HG03469 (cell line): ENCODE results near the gene HNMT.
"Not testable (repeated sequence)": the region's sequence is repeated elsewhere in the genome, so short reads cannot be mapped to it uniquely, and the experiment has no call there.

Experiments used
- ATAC-seq: cut with Tn5 transposase; IDR thresholded peaks from one replicate; pipeline ENCODE4 v1.9.1; 2021; ENCODE audit warnings: mild to moderate bottlenecking, moderate library complexity, moderate number of reproducible peaks; ENCODE audit not compliant: unreplicated experiment

The HNMT gene

DNA sequence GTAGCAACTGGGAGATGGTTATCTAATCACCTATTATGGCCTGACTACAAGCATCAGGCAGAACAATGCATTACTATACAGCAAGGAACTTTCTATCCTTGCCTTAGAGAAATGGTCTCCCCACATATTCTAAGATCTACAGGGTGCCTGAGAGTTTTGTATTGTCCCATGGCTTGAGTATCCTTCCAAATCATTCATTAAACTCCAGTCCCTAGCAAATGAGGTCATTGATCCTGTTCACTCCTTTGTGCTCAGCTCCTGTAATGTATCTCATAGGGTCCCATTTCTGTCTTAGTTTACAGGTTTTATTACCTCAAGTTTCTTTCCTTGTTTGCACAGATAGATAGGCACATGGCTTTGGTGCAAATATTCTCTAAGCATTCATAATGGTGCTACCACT, 9.0 kb downstream of the HNMT start:
- no peak for ATAC-seq

DNA sequence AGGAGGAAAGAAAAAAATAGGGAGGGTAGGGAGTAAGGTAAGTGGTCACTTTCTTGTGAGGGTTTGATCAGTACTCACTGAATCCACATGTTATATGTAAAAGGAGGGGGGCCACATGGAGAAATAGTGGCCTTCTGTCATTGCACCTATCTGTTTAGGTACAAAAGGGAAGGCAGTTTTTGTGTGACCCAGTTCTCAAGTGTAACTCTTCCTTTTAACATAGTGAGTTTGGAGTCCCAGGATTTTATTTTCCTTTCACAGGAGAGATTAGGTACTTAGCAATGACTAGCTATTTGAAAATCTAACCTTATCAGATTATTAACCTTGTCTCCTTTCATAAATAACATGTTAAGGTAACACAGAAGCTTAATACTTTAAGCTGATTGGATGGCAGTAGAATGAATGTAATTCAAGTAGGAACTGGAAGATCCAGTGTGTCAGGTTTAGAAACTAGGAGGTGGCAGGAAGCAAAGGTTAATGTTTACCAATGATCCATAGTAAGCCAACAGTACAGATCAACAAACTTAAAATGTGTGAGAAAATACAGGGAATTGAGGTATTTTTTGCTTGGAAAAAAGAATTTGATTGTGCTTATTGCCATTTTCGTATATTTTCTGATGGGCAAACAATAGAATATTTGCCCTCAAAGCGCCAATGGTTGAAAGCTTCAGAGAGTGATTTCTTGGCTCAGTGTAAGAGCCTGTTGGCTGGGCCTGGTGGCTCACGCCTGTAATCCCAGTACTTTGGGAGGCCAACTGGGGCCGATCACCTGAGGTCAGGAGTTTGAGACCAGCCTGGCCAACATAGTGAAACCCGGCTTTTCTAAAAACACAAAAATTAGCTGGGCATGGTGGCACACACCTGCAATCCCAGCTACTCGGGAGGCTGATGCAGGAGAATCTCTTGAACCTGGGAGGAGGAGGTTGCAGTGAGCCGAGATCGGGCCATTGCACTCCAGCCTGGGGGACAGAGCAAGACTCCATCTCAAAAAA, 11.3 kb downstream of the HNMT start:
- ATAC-seq: no peak

DNA sequence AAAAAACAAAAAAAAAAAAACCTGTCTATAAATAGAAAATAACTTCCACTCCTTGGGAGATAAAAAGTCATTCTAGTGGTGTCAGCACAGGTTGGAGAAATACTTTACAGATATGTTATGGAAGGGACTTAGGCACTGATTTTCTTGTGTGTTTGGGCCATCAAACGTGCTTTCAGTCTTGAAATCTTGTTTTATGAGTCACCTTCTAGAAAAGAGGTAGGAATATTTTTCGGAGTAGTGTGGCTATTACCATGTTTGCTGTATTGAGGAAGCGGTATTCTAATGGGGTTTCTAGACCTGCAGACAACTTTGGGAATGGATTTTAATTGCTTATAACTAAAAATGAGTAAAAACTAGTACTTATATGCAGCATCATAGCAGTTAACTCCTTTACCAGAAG, 12.0 kb downstream of the HNMT start:
- no peak for ATAC-seq

DNA sequence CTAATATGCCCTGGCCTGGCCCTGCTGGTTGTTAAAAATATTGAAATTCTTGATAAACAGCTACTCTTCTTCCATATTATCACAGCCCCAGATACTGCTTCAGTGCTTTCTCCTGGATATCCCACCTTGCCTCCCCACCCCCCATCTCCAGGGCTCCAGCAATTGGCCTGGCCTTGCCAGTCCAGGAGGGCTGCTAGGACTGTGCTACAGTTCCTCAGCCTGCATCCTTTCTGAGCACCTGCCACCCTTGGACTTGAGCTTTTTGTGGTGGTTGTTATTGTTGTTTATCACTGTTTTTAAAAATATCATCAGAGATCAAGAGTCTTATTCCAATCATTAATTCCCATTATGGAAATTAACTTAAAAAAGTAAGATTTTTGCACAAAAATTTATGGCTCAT, 13.5 kb downstream of the HNMT start:
- no peak for ATAC-seq

DNA sequence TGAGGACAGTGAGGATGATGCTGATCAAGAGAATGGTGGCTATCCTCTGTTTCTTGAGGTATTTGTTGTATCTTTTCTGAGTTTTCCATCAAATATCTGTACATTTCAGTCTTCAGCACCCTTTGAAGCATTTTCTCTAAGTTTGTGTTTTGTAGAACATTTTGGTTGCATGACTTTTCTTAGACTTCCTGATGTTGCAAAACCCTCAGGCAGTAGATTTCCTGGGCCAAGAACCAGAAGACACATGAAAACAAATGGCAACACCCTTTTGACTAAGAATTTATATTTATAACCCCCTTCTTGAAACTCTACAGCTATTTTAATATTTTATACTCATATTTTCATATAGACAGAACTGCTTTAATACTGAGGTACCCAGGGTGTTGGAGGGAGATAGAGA, 16.2 kb downstream of the HNMT start:
- no peak for ATAC-seq

DNA sequence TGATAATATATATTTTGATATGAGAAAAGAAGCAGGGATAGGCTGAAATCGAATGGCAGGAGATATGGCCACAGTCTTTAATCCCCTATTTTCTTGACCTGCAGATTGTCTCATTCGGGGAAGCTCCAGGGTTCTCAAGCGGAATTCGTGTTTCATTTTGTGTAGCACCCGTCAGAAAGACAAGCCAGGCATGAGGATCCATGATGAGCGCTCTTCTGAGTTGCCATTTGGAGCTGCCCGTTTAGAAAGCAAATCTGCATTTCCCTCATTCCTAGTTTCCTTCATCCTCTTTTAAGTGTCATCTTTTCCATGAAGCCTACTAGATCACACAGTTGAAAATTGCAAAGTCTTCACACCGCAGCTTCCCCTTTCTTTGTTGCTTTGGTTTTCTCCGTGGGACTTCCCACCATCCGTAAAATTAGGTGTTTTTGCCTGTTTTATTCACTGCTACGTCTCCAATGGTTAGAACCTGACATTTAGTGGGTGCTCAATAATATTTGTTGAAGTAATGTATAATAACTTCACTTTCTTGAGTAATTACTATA, 16.9 kb downstream of the HNMT start:
- ATAC-seq: no peak

DNA sequence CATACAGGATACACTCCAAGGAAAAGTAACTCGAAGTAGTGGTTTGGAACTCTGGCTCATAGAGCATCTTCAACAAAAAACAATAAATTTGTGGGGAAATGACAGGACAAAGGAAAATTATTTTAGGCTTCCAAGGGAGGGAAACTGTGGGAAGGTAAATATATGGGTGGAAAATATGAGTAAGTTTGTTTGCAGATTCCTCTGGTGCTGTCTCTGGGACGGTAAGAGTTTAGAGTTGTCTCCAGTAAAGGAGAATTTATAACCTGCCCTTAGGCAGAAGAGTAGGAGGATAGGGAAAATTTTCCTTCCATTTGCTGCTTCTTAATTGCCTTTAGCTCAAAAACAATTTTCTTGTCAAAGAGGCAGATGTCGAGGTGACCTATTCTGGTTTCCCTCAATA, 19.3 kb downstream of the HNMT start:
- ATAC-seq: no peak

DNA sequence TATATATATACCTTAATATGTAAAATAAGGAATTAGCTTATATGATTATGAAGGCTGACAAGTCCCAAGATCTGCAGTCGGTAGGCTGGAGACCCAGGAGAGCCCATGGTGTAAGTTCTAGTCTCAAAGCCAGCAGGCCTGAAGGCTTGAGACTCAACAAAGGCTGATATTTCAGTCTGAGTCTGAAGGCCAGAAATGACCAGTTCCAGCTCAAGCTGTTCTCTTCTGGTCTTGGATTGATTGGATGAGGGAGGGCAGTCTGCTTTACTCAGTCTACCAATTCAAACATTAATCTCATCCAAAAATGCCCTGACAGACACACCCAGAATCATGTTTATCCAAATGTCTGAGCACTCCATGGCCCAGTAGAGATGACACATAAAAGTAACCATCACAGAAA, 22.0 kb downstream of the HNMT start:
- no peak for ATAC-seq

DNA sequence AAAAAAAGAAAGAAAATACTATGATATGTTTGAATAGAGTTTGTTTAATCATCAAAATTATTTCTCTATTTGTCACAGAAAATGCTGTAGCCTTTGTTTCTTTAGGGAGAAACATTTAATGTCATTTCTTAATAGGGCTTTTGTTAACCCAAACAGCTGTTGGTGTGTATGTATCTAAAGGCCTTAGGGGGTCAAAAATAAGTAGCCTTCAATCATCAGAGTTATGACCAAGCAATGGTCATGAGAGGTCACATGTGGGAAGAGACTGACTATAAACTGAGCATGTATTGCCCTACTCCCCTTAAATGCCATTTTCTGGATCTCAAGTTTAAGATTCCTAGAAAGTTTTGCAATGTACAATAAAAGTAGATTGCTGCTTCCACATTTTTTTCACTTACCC, 22.7 kb downstream of the HNMT start:
- ATAC-seq: no peak

DNA sequence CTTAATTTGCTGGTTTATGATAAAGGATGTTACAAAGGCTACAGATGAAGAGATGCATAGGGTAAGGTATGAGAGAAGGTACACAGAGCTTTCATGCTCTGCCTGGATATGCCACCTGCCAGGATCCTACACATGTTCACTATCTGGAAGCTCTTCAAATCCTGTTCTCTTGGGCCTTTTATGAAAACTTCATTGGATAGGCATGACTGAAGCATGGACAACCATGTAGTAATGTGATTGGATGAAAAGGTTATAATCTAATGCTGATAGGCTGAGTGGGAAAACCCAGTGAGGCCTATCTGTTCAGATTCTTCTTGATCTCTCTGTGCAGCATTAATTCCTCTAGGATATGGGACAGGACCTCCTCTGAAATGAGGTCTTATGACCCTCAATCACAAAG, 26.8 kb downstream of the HNMT start:
- no peak for ATAC-seq

DNA sequence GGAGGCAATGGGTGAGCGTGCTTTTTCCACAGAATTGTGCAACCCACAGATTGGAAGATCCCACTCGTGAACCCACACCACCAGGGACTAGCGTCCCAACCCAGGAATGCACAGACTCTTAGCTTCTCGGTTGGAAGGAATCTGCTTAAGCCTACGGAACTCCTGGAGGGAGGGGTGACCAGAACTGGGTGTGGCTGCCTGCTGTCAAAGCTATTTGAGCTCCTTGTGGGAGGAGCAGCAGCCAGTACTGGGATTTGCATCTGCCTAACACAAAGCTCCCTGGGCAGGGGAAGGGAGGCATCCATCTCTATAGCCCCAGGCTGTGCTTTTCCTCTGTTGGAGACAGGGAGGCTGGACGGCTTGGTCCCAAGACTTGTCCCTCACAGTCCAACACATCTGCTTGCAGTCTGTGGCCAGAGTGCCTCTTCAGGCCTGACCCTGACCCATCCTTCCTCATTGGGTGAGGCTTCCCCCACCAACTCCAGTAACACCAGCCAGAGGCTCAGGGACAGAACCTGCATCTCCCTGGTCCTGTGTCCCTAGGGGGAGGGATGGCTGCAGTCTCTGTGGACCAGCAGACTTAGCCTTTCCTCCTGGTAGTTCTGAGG, 27.9 kb downstream of the HNMT start:
- ATAC-seq: no peak

DNA sequence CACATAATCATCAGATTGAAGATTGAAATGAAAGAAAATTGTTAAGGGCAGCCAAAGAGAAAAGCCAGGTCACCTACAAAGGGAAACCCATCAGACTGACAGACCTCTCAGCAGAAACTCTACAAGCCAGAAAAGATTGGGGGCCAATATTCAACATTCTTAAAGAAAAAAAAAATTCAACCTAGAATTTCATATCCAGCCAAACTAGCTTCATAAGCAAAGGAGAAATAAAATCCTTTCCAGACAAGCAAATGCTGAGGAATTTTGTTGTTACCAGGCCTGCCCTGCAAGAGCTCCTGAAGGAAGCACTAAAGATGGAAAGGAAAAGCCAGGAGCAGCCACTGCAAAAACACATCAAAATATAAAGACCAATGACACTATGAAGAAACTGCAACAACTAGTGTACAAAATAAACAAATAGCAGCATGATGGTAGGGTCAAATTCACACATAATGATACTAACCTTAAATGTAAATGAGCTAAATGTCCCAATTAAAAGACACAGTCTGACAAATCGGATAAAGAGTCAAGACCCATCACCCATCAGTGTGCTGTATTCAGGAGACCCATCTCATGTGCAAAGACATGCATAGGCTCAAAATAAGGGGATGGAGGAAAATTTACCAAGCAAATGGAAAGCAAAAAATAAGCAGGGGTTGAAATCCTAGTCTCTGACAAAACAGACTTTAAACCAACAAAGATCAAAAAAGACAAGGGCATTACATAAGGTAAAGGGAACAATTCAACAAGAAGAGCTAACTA, 29.6 kb downstream of the HNMT start:
- ATAC-seq: not testable (repeated sequence)

DNA sequence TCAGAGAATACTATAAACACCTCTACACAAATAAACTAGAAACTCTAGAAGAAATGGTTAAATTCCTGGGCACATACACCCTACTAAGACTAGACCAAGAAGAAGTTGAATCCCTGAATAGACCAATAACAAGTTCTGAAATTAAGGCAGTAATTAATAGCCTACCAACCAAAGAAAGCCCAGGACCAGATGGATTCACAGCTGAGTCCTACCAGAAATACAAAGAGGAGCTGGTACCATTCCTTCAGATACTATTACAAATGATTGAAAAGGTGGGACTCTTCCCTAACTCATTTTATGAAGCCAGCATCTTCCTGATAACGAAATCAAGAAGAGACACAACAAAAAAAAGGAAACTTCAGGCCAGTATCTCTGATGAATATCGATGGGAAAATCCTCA, 31.1 kb downstream of the HNMT start:
- not testable (repeated sequence) for ATAC-seq

DNA sequence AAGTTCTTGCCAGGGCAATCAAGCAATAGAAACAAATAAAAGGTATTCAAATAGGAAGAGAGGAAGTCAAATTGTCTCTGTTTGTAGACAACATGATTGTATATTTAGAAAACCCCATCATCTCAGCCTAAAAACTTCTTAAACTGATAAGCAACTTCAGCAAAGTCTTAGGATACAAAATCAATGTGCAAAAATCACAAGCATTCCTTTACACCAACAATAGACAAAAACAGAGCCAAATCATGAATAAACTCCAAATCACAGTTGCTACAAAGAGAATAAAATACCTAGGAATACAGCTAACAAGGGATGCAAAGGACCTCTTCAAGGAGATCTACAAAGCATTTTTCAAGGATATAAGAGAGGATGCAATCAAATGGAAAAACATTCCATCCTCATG, 31.9 kb downstream of the HNMT start:
- ATAC-seq: not testable (repeated sequence)

DNA sequence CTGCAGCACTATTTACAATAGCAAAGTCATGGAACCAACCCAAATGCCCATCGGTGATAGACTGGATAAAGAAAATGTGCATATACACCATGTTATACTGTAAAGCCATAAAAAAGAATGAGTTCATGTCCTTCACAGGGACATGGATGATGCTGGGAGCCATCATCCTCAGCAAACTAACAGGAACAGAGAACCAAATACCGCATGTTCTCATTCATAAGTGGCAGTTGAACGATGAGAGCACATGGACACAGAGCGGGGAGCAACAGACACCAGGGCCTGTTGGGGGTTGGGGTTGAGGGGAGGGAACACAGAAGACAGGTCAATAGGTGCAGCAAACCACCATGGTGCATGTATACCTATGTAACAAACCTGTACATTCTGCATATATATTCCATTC, 33.5 kb downstream of the HNMT start:
- ATAC-seq: no peak

DNA sequence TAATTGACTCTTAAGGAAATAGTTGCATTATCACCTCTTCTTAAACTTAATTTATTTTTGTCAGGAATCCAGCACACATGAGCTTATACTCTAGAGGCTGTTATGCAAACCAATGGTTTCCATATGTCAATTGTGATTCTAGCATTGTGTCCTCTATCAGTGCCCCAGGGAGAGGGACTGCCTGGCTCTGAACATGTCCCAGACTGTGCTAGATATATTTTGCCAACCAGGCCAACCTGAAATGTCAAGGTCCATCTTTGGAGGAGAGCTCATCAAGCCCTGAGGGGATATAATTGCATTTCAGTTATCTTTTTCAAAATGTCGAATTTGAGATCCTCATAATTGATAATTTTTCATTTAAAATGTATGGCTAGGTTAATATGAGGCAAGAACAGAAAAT, 34.2 kb downstream of the HNMT start:
- no peak for ATAC-seq

DNA sequence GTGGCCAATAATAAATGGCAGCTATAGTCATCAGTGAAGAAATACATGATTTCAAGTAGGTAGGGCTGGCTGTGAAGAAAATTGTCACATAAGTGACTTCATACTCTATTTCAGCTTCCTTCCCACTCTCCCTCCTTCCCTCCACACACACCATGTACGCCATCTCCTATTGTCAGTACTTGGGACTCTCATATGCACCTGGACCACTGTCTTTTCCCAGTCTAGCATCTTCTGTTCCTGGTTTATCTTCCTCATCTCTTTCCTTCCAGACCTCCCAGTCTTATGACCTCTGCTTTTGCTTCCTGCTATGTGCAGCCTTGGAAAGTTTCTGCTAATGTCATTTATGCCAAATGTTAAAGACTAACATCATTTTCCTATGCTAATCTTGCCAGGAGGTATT, 35.0 kb downstream of the HNMT start:
- no peak for ATAC-seq

DNA sequence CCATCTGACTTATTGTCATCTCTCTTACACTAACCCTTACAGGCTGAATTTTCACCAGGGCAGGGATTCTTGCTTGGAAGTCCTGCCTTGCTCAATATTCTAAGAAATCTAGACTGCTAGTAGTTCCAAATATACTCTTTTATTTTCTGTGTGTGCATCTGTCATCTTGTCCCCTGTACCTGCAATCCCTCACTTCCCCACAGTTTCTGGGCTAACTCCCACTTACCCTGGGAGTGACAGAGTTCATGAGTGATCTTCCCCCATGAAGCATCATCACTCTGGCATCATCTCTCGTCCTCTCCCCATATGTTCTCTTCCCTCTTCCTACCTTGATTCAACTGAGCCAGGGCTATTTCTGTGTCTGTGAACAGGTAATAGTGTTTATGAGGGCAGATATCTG, 35.7 kb downstream of the HNMT start:
- ATAC-seq: no peak

DNA sequence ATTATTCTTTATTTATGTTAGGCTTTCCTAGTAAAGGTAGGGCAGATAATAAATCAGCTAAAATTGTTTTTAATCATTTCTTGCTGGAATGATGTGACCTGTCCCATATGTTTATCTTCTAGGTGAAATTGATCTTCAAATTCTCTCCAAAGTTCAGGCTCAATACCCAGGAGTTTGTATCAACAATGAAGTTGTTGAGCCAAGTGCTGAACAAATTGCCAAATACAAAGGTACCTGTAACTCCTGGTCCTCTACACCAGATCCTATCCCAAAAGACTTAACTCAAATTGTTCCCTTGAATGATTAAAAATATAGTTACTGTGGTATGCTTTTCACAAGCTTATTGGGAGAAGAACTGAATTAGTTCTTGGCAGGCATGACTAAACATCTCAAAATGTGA, 36.5 kb downstream of the HNMT start:
- ATAC-seq: no peak

DNA sequence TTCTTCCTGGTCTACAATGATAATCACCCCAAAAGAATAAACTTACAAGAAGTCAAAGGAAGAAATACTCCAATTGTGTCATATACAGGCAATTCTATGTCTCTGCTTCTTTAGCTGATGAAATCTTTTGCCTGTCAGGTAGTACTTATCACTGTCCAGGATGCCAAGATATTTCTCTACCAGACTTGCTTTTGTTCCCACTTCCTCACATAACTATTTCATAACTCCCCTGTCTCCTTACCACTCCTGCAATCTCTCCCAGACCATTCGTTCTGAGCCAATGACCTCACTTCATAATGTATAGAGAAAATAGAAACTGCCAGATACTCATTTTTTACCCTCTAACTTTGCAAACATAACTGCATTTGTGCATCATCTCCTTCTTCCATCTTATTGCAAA, 39.1 kb downstream of the HNMT start:
- ATAC-seq: no peak

DNA sequence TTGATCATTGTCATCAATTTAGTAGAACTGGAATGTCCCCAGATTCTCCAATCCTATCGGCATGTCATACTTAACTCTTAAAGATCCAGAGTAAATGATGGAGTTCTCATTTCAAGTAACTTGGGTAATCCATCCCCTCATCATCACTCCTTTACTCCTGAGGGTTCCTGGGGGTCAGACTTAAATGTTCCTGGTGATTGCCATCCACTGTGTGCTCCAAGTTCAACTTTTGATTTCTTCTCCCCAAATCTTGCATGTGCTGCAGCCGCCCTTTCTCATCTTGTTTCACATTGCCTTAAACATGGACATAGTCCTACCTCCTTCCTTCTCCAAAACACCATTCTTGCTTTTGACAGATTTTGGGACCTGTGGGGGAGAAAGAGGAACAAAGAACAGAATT, 43.2 kb downstream of the HNMT start:
- no peak for ATAC-seq
